ENCODE data around the gene FOCAD. TPM values are rescaled to one million over a fixed set of nuclear protein-coding genes. Genes with fewer than 3 reads are reported as not detected.
A peak's percentile ranks its signal among the peaks of the same experiment; 100 is the strongest.

FOCAD gene
- total RNA-seq, 1 donor from 2014 or later: 146 TPM

GRCh38 chr9:20873240-20873865 is 189.3 kb downstream of the FOCAD start:
- no peaks in the 10 kb centered on the region for H3K9me3 Mint-ChIP-seq
- peaks cover 2% of the 10 kb centered on the region for H3K27me3 Mint-ChIP-seq (ENCODE audit: insufficient read depth, low read depth)
- H3K36me3 ChIP-seq: no peaks in the 10 kb centered on the region
- H3K4me3 Mint-ChIP-seq: no peak overlapping the region
- no peaks in the 10 kb centered on the region for H4K20me1 ChIP-seq (ENCODE audit: low read depth)
- no peaks in the 10 kb centered on the region for H3K27me3 ChIP-seq
- H3K27ac ChIP-seq: peak overlapping the region; percentile 25
- H3K4me2 ChIP-seq: no peak overlapping the region
- no peak overlapping the region for H3K9ac ChIP-seq
- H3F3A ChIP-seq (ENCODE audit: low read depth): no peaks in the 10 kb centered on the region
- H3K9me3 ChIP-seq (ENCODE audit: low read depth): no peaks in the 10 kb centered on the region
- H3K4me1 ChIP-seq: peaks cover 26% of the 10 kb centered on the region
- DNase-seq (ENCODE audit: low spot score): no peak
- H3K36me3 Mint-ChIP-seq: peaks cover 20% of the 10 kb centered on the region
- no peak for TF ChIP-seq CTCF (IDR thresholded peaks at IDR 0.05)
- TF ChIP-seq EZH2 (IDR thresholded peaks at IDR 0.05): no peak
- TF ChIP-seq EZH2phosphoT487 (IDR thresholded peaks at IDR 0.05): no peak
- no peaks in the 10 kb centered on the region for H3K79me2 ChIP-seq (ENCODE audit: low read depth)
- H3K4me3 ChIP-seq: no peak overlapping the region
- H3K27ac Mint-ChIP-seq: peak overlapping the region; percentile 24
- H3K4me1 Mint-ChIP-seq: peaks cover 30% of the 10 kb centered on the region
- H2AFZ ChIP-seq (replicated peaks): no peak overlapping the region

- no peak overlapping the region for H3K27ac ChIP-seq
- Mint-ChIP-seq H3K9me3 (no peaks in the 10 kb centered on the region), H3K27ac (no peak overlapping the region), H3K4me1 (no peaks in the 10 kb centered on the region), H3K27me3 (ENCODE audit: insufficient read depth, low read depth) (peaks cover 2% of the 10 kb centered on the region), H3K4me3 (no peak overlapping the region), H3K36me3 (peaks cover 16% of the 10 kb centered on the region)
- no peak overlapping the region for H3K4me2 ChIP-seq
- H3K79me2 ChIP-seq (ENCODE audit: low read depth): no peaks in the 10 kb centered on the region
- H3K9ac ChIP-seq: no peak overlapping the region
- H3K4me3 ChIP-seq: no peak overlapping the region
- no peaks in the 10 kb centered on the region for H3K27me3 ChIP-seq
- no peak for TF ChIP-seq EZH2phosphoT487 (IDR thresholded peaks at IDR 0.05)
- TF ChIP-seq CTCF (IDR thresholded peaks at IDR 0.05): no peak
- no peak for TF ChIP-seq EZH2 (IDR thresholded peaks at IDR 0.05)
- H3K4me1 ChIP-seq: no peaks in the 10 kb centered on the region
- no peaks in the 10 kb centered on the region for H3F3A ChIP-seq (ENCODE audit: low read depth)
- H3K36me3 ChIP-seq: no peaks in the 10 kb centered on the region
- no peak for DNase-seq (ENCODE audit: low spot score)
- H2AFZ ChIP-seq (replicated peaks): no peak overlapping the region
- no peaks in the 10 kb centered on the region for H3K9me3 ChIP-seq (ENCODE audit: low read depth)
- H4K20me1 ChIP-seq (ENCODE audit: low read depth): no peaks in the 10 kb centered on the region
Measured at GRCh38 chr9:20880271-20880670, 196.2 kb downstream of the FOCAD start.

- Histone ChIP-seq H3K4me2 (no peak overlapping the region), H3K36me3 (no peaks in the 10 kb centered on the region), H3K4me3 (no peak overlapping the region), H3K27me3 (no peaks in the 10 kb centered on the region), H3F3A (ENCODE audit: low read depth) (no peaks in the 10 kb centered on the region), H4K20me1 (ENCODE audit: low read depth) (no peaks in the 10 kb centered on the region), H3K27ac (no peak overlapping the region), H3K4me1 (no peaks in the 10 kb centered on the region), H3K9me3 (ENCODE audit: low read depth) (no peaks in the 10 kb centered on the region), H3K79me2 (ENCODE audit: low read depth) (no peaks in the 10 kb centered on the region), H2AFZ (replicated peaks) (no peak overlapping the region), H3K9ac (no peak overlapping the region)
- no peaks in the 10 kb centered on the region for H3K9me3 Mint-ChIP-seq
- peaks cover 16% of the 10 kb centered on the region for H3K36me3 Mint-ChIP-seq
- DNase-seq (ENCODE audit: low spot score): no peak
- no peaks in the 10 kb centered on the region for H3K4me1 Mint-ChIP-seq
- no peak overlapping the region for H3K4me3 Mint-ChIP-seq
- H3K27ac Mint-ChIP-seq: no peak overlapping the region
- no peak for TF ChIP-seq CTCF (IDR thresholded peaks at IDR 0.05)
- no peak for TF ChIP-seq EZH2phosphoT487 (IDR thresholded peaks at IDR 0.05)
- no peak for TF ChIP-seq EZH2 (IDR thresholded peaks at IDR 0.05)
- H3K27me3 Mint-ChIP-seq (ENCODE audit: insufficient read depth, low read depth): peaks cover 2% of the 10 kb centered on the region
Measured at GRCh38 chr9:20880675-20881074, 196.6 kb downstream of the FOCAD start.

All from neural progenitor cell (in vitro differentiated cells).